LNCaP clone FGC (cell line): Measurements from ENCODE around the gene ENPP6.
A peak's percentile ranks its signal among the peaks of the same experiment; 100 is the strongest.

Experiments
- DNase-seq: peaks from one replicate; pipeline ENCODE4 v3.0.0-alpha.2; 2011; ENCODE audit warnings: low read depth
- H3K4me3 ChIP-seq: 2 replicates; pipeline ENCODE4 v1.5.1; 2011; ENCODE audit warnings: mild to moderate bottlenecking, low read depth, low read length, control low read depth
- TF ChIP-seq, protein P1 (sequence below): IDR thresholded peaks from 2 replicates; pipeline ENCODE4 v1.5.1; 2012; ENCODE audit warnings: mild to moderate bottlenecking; ENCODE audit not compliant: control insufficient read depth, insufficient read depth; ENCODE audit errors: extremely low read depth

ENPP6 gene

DNA sequence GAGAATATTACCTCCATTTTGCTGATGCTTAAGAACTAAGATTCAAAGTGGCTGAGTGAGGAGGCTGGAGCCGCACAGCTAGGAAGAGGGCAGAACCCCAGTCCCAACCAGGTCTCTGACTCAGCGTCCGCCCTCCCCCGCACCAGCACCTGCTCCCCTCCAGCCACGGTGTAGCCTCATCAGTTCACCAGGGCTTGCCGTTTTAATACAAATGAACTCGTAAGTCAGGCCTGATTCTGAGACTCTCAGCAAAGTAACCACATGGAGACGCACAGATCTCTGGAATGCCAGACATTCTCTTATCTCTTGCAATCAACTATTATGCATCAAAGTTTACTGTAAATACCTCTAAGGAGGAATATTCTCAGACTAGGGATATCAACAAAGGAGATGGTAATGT lies 52.4 kb downstream of the ENPP6 start:
- TF ChIP-seq, protein P1, sequence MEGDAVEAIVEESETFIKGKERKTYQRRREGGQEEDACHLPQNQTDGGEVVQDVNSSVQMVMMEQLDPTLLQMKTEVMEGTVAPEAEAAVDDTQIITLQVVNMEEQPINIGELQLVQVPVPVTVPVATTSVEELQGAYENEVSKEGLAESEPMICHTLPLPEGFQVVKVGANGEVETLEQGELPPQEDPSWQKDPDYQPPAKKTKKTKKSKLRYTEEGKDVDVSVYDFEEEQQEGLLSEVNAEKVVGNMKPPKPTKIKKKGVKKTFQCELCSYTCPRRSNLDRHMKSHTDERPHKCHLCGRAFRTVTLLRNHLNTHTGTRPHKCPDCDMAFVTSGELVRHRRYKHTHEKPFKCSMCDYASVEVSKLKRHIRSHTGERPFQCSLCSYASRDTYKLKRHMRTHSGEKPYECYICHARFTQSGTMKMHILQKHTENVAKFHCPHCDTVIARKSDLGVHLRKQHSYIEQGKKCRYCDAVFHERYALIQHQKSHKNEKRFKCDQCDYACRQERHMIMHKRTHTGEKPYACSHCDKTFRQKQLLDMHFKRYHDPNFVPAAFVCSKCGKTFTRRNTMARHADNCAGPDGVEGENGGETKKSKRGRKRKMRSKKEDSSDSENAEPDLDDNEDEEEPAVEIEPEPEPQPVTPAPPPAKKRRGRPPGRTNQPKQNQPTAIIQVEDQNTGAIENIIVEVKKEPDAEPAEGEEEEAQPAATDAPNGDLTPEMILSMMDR = no peak
- no peak for DNase-seq
- no peak overlapping the region for H3K4me3 ChIP-seq

DNA sequence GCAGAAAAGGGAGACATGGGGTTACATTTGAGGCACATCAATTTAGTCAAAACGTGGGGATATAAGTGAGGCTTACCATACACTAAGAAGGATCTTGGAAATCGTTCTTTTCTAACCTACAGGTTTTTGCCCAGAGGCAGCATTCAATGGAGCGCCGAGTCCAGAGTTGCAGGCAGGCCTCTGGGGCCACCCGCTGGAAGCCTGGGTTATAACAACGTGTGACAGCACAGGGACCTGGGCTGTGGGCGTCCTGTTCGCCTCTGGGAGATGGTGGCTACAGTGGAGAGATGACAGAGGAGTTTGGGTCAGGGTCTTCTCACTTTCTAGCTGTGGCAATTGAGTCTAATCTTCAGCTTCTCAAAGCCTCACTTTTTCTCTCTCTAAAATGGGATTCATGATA lies 53.9 kb downstream of the ENPP6 start:
- TF ChIP-seq, protein P1 = peak; percentile 69
- no peak overlapping the region for H3K4me3 ChIP-seq
- no peak for DNase-seq

DNA sequence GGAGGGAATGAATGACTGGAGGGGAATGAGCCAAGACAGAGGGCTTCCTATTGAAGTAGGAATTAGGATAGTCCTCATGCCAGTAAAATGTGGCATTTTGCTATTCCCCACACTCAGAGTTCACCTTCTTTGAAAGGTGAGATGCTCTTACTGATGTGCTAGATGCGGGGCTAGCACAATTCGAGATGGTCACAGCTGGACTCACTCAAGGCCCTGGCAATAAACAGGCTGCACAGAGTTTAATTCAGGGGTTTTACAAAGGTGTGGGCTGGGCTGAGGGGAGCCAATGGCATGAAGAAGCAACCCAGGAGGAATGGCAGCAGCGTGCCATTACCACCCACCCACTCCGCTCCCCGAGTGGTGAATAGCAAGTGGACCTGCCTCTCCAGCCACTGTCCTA lies 55.1 kb downstream of the ENPP6 start:
- H3K4me3 ChIP-seq = no peak overlapping the region
- no peak for DNase-seq
- TF ChIP-seq, protein P1 = no peak

DNA sequence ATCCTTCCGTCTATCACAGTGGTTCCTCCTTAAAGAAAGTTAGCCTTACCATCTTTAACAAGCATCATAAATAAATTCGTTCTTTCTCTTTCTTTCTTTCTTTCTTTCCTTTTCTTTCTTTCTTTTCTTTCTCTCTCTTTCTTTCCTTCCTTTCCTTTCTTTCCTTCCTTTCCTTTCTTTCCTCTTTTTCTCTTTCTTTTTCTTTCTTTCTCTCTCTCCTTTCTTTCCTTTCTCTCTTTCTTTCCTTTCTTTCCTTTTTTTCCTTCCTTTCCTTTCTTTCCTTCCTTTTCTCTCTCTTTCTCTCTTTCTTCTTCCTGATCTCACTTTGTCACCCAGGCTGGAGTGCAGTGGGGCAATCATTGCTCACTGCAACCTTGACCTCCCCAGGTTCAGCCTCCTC lies 60.4 kb downstream of the ENPP6 start:
- TF ChIP-seq, protein P1 = no peak
- DNase-seq = no peak

DNA sequence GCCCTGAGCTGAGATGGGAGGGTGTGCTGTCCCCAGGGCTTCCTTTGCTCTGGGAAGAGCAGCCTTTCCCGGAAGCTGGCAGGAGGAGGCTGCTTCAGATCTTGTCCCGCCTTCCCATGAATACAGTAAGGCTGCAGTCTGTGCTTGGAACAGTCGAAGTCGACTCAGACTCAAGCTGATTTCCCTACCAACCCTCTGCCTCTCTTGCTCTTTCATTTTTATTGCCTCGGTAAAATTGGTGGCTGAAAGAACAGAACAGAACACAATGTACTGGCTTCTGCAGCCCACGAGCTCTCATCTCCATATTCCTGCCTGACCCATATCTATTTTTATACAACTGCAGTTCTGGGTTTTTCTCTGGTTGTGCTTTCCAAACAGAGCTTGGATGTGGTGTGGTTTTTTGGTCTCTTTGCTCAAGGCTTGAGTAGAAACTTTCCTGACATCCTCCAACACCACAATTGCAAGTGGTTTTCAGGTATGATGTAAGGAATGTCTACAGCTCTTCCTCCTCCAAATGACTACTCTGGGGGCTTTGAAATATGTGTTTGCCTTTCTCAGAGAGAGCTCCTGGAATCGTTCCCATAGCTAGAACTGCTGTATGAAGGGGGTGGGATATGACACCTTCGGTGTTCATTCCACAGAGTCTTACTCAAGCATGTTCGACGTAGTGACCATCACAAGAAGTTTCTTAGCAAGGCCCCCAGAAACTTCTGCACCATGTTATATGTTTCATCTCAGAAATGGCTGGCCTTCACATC lies 61.3 kb downstream of the ENPP6 start:
- no peak for DNase-seq
- H3K4me3 ChIP-seq = no peak overlapping the region
- TF ChIP-seq, protein P1 = no peak

More for the DNA sequence above, 60.4 kb downstream of the ENPP6 start:
- no peak overlapping the region for H3K4me3 ChIP-seq

DNA sequence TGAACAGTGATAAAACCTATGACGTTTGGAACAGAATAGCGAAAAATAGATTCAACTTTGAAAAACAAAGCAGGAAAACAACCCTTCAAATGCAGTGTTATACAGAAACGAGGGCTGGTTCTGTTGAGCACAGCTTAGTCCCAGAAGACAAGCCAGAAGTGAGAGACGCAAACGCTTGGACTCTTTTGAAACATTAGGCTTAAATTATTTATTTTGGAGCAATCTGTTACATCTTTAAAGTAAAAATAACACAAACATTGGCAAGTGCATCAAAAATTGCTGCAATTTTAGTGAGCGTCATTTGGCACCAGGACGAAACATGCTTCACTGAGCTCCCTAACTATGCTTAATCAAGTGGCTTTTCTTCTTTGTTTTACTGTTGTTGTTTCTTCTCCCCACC lies 63.5 kb downstream of the ENPP6 start:
- TF ChIP-seq, protein P1 = no peak
- no peak for DNase-seq
- no peak overlapping the region for H3K4me3 ChIP-seq

DNA sequence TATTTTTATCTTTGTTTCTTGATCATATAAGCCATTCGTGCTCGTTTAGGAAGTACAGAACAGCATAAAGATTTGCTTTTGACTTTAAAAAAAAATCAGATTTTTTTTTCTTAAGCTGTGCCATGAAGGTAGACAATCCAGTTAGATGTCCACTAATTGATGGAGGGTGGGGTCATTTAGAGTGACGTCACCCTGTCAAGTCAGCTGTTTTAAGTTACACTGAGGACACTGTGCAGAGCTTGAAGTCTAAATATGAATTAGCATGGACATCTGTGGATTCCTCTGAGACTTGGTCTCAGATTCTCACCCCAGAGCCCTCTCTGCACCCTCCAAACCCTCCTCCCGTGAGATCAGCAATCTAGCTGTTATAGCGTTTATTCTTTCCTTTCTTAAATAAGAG lies 63.9 kb downstream of the ENPP6 start:
- no peak for DNase-seq
- no peak overlapping the region for H3K4me3 ChIP-seq
- TF ChIP-seq, protein P1 = no peak
